Stomach (tissue), 4 donors: ENCODE measurements around the gene TNS3.

Experiments
- CTCF ChIP-seq, 7 experiments: fragments of 450-650 bp in 4 of 7; fragments of 200-600 bp in 3 of 7; sonication (generic) in 3 of 7; IDR thresholded peaks; one replicate each; pipeline ENCODE4 v1.5.1; 2016 to 2019; ENCODE audit warnings: antibody characterized with exemption in 7 of 7, control low read depth in 2 of 7, mild to moderate bottlenecking in 1 of 7
- POLR2A ChIP-seq, 4 donors: fragments of 450-650 bp; IDR thresholded peaks; one replicate each; pipeline ENCODE4 v1.6.1; 2016; ENCODE audit warnings: antibody characterized with exemption in 4 of 4, control low read depth in 2 of 4, mild to moderate bottlenecking in 1 of 4, moderate library complexity in 1 of 4
- POLR2AphosphoS5 ChIP-seq, 3 donors: sonication (generic); formaldehyde crosslinking; IDR thresholded peaks; one replicate each; pipeline ENCODE4 v1.6.1; 2016; ENCODE audit warnings: antibody characterized with exemption in 3 of 3

DNA sequence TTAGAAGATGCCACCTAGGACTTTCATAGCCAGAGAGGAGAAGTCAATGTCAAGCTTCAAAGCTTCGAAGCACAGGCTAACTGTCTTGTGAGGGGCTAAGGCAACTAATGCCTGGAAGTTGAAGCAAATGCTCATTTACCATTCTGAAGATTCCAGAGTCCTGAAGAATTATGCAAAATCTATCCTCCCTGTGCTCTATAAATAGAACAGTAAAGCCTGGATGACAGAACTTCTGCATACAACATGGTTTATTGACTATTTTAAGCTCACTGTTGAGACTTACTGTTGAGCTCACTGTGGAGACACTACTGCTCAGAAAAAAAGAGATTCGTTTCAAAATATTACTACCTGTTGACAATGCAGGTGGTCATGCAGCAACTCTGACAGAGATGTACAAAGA is 28.6 kb downstream of the TNS3 start:
- TF ChIP-seq POLR2A (IDR thresholded peaks at IDR 0.05) (no peak), CTCF (IDR thresholded peaks at IDR 0.05) (no peak), POLR2AphosphoS5 (IDR thresholded peaks at IDR 0.05) (no peak)
